Spleen (tissue), 11 donors: ENCODE measurements around the gene FTSJ3. TPM values are rescaled to one million over a fixed set of nuclear protein-coding genes. Genes with fewer than 3 reads are reported as not detected.

ENCODE experiments used
- DNase-seq: peaks from one replicate; pipeline ENCODE4 v3.0.0-alpha.2; 2020
- H3K27ac ChIP-seq, 8 donors: fragments of 200-600 bp; sonication (generic) in 7 of 8; 1 replicate in 4 of 8; 2 replicates in 4 of 8; pipeline versions ENCODE4 v1.5.0 to v1.8.0; 2016 to 2021; ENCODE audit warnings: inconsistent platforms in 4 of 8, mild to moderate bottlenecking in 4 of 8, moderate library complexity in 1 of 8
- H3K27me3 ChIP-seq, 7 donors: fragments of 200-600 bp; sonication (generic) in 6 of 7; replicated peaks in 1 of 7; 1 replicate in 4 of 7; 2 replicates in 3 of 7; pipeline versions ENCODE4 v1.5.0 to v1.8.0; 2016 to 2021; ENCODE audit warnings: inconsistent platforms in 3 of 7, mild to moderate bottlenecking in 1 of 7
- H3K36me3 ChIP-seq, 6 donors: fragments of 200-600 bp; sonication (generic) in 5 of 6; 1 replicate in 4 of 6; 2 replicates in 2 of 6; pipeline versions ENCODE4 v1.5.0 to v1.8.0; 2016 to 2021; ENCODE audit warnings: inconsistent platforms in 2 of 6
- H3K4me1 ChIP-seq, 6 donors: fragments of 200-600 bp; sonication (generic) in 5 of 6; 1 replicate in 3 of 6; 2 replicates in 3 of 6; pipeline versions ENCODE4 v1.5.0 to v1.8.0; 2016 to 2021; ENCODE audit warnings: inconsistent platforms in 3 of 6
- H3K4me3 ChIP-seq, 8 donors: fragments of 200-600 bp; sonication (generic) in 7 of 8; 1 replicate in 4 of 8; 2 replicates in 4 of 8; pipeline versions ENCODE4 v1.5.0 to v1.8.0; 2016 to 2021; ENCODE audit warnings: inconsistent platforms in 4 of 8, mild to moderate bottlenecking in 4 of 8, moderate library complexity in 2 of 8
- H3K9me3 ChIP-seq, 8 donors: fragments of 200-600 bp; sonication (generic) in 7 of 8; 1 replicate in 4 of 8; 2 replicates in 4 of 8; pipeline versions ENCODE4 v1.5.0 to v1.8.0; 2016 to 2021; ENCODE audit warnings: inconsistent platforms in 4 of 8
- POLR2A ChIP-seq, 3 donors: fragments of 450-650 bp; IDR thresholded peaks; one replicate each; pipeline ENCODE4 v1.5.1; 2017; ENCODE audit warnings: antibody characterized with exemption in 3 of 3, mild to moderate bottlenecking in 1 of 3
- POLR2AphosphoS5 ChIP-seq, 3 donors: sonication (generic); formaldehyde crosslinking; IDR thresholded peaks; one replicate each; pipeline ENCODE4 v1.5.1; 2017; ENCODE audit warnings: antibody characterized with exemption in 3 of 3
- WGBS, 5 donors: extraction: QIAGEN DNeasy Blood & Tissue Kit in 3 of 5; methylation state at CpG; one replicate each; pipeline versions ENCODE4 v1.1.5 to v1.1.7; 2013 to 2018; 5-methylcytosine and 5-hydroxymethylcytosine counted together
- intact Hi-C: fragments of 100-400 bp; cut with DNase I; formaldehyde crosslinking; loops from one replicate; pipeline ENCODE4 v1.15.0; 2023; ENCODE audit warnings: low total_unique reads
- polyA plus RNA-seq, 3 donors: library from polyadenylated mRNA; stranded (reverse); fragments of 200-250 nt; gene quantifications; one replicate each; pipeline ENCODE4 v1.2.1, GENCODE V29; 2013
- total RNA-seq, 7 donors: library from RNA; depleted of rRNA in 3 of 7; stranded (reverse); fragments of >200 nt in 3 of 7; fragmentation: NEBNext Ultra II Directional in 4 of 7; extraction: Animal tissue kit (Norgen Biotek cat#: 25700) in 4 of 7; gene quantifications; one replicate each; pipeline versions ENCODE4 v1.1.0 to v1.2.1, GENCODE V29; 2016 to 2021
- TF ChIP-seq, protein P1 (sequence below), 11 experiments: fragments of 200-600 bp in 7 of 11; fragments of 450-650 bp in 4 of 11; sonication (generic) in 4 of 11; IDR thresholded peaks in 8 of 11; conservative IDR thresholded peaks in 3 of 11; 1 replicate in 7 of 11; 2 replicates in 4 of 11; pipeline versions ENCODE4 v1.4.0 to v1.8.0; 2016 to 2021; ENCODE audit warnings: antibody characterized with exemption in 11 of 11, inconsistent platforms in 4 of 11, mild to moderate bottlenecking in 1 of 11
- donor health status: healthy with polysubstance abuse.
- donor health status: DM: no; HTN: no; CAD: no; lungs with moderate emphysema.
- donor health status: DM: no; HTN: no; CAD: no.
- donor health status: Bipolar disorder and iron deficiency.
- donor health status: healthy.
- donor health status: DM: no; HTN: no; CAD: no.
- donor health status: DM: yes; HTN: yes; CAD: no.

The FTSJ3 gene
- total and polyA plus RNA-seq, 10 donors, result 13.5 to 45.7 (median 33.1) TPM

DNA sequence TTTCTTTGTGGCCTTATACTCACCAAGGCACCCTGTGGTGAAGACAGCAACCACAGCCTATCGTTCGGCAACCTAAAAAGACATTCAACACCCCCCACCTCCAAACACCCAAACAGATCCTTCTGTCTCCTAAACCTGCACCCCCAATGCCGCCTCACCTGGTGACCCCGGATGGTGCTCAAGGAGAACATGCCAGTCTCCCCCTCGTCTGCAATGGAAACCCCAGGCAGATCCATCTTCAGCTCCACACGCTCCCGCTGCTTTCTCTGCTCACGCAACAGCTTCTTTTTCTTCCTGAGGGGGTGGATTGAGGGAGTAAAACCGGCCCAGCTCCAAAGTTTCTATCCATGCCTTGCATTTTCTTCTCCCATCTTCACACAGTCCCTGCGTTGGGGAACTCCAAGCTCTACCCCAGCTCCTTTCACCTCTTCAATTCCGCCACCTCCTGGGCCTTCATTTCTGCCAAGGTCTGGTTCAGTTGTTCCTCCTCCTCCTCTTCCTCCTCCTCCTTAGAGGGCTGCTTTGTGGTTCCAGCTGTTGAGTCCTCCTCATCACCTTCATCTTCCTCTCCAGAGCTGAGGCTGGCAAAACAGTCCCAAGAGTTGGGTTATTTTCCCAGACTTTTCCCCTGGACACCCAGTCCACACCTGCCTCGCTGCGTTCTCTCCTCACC is 3.7 kb downstream of the FTSJ3 start:
- intact Hi-C loops, result loop anchor here (10.0 kb wide), 2 partner anchors 49 to 129 kb away; partner anchors contain the start of genes CCDC47 and DDX42
- Histone ChIP-seq H3K27me3 (no peaks in the 10 kb centered on the region), H3K9me3 (no peaks in the 10 kb centered on the region), H3K4me3 (no peak overlapping the region), H3K36me3 (peaks cover 0 to 75% (median 67%) of the 10 kb centered on the region in 6 donors), H3K4me1 (peaks cover 19 to 90% (median 44%) of the 10 kb centered on the region in 6 donors), H3K27ac (no peak overlapping the region)
- DNase-seq, result no peak
- WGBS, 5 donors, result 92 to 94% (median 93%) methylated on average over 13 of the region's 13 CpGs
- TF ChIP-seq POLR2AphosphoS5 (IDR thresholded peaks at IDR 0.05) (no peak), POLR2A (IDR thresholded peaks at IDR 0.05) (no peak)
- TF ChIP-seq, protein P1, sequence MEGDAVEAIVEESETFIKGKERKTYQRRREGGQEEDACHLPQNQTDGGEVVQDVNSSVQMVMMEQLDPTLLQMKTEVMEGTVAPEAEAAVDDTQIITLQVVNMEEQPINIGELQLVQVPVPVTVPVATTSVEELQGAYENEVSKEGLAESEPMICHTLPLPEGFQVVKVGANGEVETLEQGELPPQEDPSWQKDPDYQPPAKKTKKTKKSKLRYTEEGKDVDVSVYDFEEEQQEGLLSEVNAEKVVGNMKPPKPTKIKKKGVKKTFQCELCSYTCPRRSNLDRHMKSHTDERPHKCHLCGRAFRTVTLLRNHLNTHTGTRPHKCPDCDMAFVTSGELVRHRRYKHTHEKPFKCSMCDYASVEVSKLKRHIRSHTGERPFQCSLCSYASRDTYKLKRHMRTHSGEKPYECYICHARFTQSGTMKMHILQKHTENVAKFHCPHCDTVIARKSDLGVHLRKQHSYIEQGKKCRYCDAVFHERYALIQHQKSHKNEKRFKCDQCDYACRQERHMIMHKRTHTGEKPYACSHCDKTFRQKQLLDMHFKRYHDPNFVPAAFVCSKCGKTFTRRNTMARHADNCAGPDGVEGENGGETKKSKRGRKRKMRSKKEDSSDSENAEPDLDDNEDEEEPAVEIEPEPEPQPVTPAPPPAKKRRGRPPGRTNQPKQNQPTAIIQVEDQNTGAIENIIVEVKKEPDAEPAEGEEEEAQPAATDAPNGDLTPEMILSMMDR (IDR thresholded peaks at IDR 0.05 in 8 of 11, conservative IDR thresholded peaks at IDR 0.05 in 3 of 11), result no peak

DNA sequence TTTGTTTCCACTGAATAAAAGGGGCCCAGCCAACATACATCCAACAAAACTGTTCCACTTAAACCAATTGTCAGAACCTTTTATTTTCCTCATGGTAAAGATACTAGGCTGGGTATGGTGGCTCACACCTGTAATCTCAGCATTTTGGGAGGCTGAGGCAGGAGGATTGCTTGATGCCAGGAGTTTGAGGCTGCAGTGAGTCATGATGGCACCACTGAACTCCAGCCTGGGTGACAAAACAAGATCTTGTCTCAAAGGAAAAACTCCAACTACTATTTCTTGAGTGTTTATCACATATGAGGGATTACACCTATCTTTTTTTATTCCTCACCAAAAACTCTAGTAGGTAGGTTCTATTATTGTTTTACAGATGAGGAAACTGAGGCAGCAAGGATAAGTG is 4.9 kb downstream of the FTSJ3 start:
- no peaks in the 10 kb centered on the region for H3K27me3 ChIP-seq
- H3K27ac ChIP-seq, result peak overlapping the region in 2 of 8 donors; percentile 41 to 42
- no peak overlapping the region for H3K4me3 ChIP-seq
- peaks cover 9 to 79% (median 34%) of the 10 kb centered on the region in 6 donors for H3K4me1 ChIP-seq
- intact Hi-C loops, result loop anchor here (10.0 kb wide), 2 partner anchors 48 to 128 kb away; partner anchors contain the start of genes CCDC47 and DDX42
- H3K36me3 ChIP-seq, result peaks cover 0 to 84% (median 80%) of the 10 kb centered on the region in 6 donors
- no peak for DNase-seq
- TF ChIP-seq, protein P1 (IDR thresholded peaks at IDR 0.05 in 8 of 11, conservative IDR thresholded peaks at IDR 0.05 in 3 of 11), result no peak
- TF ChIP-seq POLR2A (IDR thresholded peaks at IDR 0.05), result no peak
- no peak for TF ChIP-seq POLR2AphosphoS5 (IDR thresholded peaks at IDR 0.05)
- H3K9me3 ChIP-seq, result no peaks in the 10 kb centered on the region

DNA sequence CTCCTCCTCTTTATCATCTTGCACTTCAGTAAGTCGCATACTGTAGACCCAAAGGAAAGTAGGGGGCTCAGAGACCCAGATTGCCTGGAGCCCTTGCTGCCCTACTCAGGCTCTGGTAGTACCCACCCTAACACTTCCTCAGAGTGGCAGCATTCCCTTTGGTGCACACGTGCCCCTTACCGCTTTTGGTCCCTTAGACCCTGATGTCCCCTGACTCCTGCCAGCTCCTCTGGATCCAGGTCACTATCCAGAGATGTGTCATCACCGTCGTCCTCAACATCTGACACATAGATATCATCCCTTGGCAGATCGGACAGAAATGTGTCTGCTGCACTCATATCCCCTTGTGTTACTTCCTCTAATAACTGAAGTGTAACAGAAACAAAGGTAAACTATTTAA is 5.7 kb downstream of the FTSJ3 start:
- Histone ChIP-seq H3K4me3 (no peak overlapping the region), H3K27ac (peak overlapping the region in 3 of 8 donors; percentile 41 to 64 (median 42)), H3K4me1 (peaks cover 9 to 78% (median 34%) of the 10 kb centered on the region in 6 donors), H3K27me3 (no peaks in the 10 kb centered on the region), H3K9me3 (no peaks in the 10 kb centered on the region), H3K36me3 (peaks cover 0 to 92% (median 87%) of the 10 kb centered on the region in 6 donors)
- no peak for DNase-seq
- 70 to 86% (median 75%) methylated on average over 6 of the region's 6 CpGs for whole genome bisulfite sequencing, 5 donors
- no peak for TF ChIP-seq POLR2A (IDR thresholded peaks at IDR 0.05)
- TF ChIP-seq POLR2AphosphoS5 (IDR thresholded peaks at IDR 0.05), result peak in 1 of 3 donors; percentile 6
- TF ChIP-seq, protein P1 (IDR thresholded peaks at IDR 0.05 in 8 of 11, conservative IDR thresholded peaks at IDR 0.05 in 3 of 11), result no peak
- intact Hi-C loops, result loop anchor here (10.0 kb wide), 2 partner anchors 47 to 127 kb away; partner anchors contain the start of genes CCDC47 and DDX42

DNA sequence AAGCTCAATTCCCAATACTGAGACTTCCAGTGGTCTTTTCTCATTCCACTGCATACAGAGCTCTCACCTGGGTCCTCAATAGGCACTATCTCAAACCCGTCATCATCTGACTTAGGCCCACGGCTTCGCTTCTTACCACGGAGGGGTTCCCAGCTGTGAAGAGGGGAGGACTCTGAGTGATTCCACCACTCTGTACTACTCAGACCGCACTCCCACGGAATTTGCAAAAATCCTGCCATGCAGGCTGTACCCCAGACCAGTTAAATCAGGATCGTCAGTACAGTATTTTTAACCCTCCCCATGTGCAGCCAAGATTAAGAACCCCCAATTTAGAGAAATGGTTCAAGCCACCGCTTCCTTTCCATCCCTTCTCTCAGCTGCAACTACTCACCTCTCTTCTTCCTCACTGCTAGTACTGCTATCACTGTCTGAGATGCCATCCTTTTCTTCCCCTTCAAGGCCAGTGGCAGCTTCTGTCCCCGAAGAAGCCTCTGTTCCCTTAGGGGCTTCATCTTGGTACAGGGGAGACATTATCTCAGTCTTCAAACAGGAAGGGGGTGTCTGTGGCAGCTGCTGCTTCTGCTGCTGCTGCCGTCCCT is 6.4 kb downstream of the FTSJ3 start:
- 83 to 90% (median 85%) methylated on average over 10 of the region's 10 CpGs for WGBS, 5 donors
- peaks cover 5 to 72% (median 28%) of the 10 kb centered on the region in 6 donors for H3K4me1 ChIP-seq
- H3K36me3 ChIP-seq, result peaks cover 3 to 99% (median 94%) of the 10 kb centered on the region in 6 donors

More for the DNA sequence above, 6.4 kb downstream of the FTSJ3 start:
- Histone ChIP-seq H3K27me3 (no peaks in the 10 kb centered on the region), H3K9me3 (no peaks in the 10 kb centered on the region), H3K27ac (peak overlapping the region in 3 of 8 donors; percentile 41 to 64 (median 42)), H3K4me3 (no peak overlapping the region)
- no peak for DNase-seq
- intact Hi-C loops, result loop anchor here (10.0 kb wide), 2 partner anchors 46 to 126 kb away; partner anchors contain the start of genes CCDC47 and DDX42
- TF ChIP-seq, protein P1 (IDR thresholded peaks at IDR 0.05 in 8 of 11, conservative IDR thresholded peaks at IDR 0.05 in 3 of 11), result no peak
- no peak for TF ChIP-seq POLR2A (IDR thresholded peaks at IDR 0.05)
- TF ChIP-seq POLR2AphosphoS5 (IDR thresholded peaks at IDR 0.05), result peak in 1 of 3 donors; percentile 9
